NCI-H1930 (cell line): ENCODE data around the gene DRC1.
A peak's percentile ranks its signal among the peaks of the same experiment; 100 is the strongest.

Source experiments
- DNase-seq, 2 experiments: peaks; one replicate each; lab custom pipeline; 2025; lab: John Stamatoyannopoulos, UW

Gene DRC1

DNA sequence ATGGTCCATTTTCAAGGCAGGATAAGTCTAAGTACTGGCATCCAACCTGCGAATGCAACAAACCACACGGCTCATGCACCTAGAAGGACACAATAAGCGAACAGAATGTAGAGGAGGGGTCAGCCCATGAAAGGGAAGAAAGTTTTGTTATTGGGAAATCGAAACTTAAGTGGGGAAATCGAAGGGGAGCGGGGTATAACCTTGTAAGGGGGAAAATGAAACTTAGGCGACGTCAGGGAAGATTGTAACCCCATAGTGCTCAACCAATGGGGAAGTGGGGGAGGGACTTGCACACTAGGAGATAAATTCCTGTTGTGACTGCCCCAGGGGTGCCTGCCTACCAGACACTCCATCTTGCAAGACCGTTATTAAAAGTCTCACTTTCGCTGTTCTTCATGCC lies 91.8 kb downstream of the DRC1 start:
- DNase-seq, result no peak

DNA sequence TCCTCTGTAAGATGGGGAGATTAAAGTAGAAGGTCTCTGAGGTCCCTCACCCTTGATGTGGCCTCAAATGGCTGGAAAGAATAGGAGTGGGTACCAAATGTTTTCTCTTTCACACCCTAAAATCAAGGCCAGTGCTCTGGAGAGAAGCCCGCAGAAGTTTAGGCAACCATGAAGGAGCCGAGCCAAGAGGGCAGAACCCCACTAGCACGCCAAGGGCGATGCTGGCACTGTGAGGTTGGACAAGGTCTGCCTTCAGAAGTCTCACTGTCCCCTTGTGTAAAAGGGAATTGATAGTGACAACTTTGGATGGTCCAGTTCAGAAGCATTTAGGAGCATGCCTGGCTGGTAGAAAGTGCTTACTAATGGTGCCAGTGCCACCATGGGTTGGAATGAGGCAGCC lies 92.5 kb downstream of the DRC1 start:
- DNase-seq, result no peak

DNA sequence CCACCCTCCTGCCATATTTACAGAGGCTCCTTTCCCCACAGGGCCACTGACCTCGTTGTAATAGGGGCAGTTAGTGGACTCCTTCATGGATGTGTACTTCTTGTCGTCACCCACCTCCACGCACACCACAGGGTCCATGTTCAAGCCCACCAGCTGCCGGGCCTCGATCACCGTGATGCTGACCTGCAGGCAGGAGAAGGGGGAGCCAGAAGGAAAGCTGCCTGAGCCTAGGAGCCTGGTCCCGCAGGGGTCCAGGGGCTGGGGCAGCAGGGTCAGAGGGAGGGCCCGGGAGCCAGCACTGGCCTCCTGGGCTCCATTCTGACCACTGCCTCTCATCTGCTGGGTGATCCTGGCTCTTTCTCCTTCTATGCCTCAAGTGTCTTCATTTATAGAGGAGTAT lies 93.2 kb downstream of the DRC1 start:
- no peak for DNase-seq

DNA sequence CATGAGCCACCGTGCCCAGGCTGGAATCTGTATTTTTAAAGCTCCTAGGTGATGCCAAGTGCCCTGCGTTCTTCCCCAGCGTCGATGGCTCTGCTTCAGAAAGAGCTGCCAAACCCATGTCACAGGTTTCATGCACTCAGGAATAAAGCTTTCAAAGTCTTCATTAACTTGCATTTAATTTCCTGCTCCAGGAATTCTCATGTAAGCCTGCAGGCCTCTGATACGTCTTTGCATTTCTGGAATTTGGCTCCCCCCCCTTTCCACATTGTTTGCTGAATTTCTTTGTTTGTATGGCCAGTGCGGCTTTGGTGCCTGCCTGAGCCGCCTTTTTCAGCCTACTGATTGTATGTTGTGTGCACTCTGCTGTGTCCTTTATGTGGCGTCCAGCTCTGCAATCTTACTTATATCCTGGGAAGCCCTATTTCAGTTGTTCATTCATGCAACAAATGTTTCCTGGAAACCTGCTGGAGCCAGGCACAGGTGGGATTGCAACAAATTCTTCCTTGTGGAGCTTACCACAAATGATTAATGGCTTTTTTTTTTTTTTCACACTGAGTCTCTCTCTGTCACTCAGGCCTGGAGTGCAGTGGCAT lies 94.1 kb downstream of the DRC1 start:
- no peak for DNase-seq

DNA sequence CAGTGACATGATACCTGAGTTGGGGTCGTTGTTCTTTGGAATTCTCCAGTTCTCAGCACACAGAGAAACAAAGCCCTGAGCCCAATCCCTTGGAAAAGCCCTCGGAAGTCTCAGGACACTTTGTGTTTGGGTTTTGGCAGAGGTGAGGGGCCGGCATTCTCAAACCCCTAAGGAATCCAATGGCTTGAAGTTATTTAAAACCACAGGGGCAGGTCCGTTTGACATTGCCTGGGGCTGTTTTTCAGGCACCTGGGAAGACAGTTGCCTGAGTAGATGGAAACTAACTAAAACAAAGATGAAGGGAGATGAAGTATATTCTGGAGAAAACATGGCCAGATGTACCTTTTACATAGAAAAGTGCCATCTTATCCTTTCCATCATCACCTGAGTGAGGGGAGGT lies 98.7 kb downstream of the DRC1 start:
- no peak for DNase-seq

DNA sequence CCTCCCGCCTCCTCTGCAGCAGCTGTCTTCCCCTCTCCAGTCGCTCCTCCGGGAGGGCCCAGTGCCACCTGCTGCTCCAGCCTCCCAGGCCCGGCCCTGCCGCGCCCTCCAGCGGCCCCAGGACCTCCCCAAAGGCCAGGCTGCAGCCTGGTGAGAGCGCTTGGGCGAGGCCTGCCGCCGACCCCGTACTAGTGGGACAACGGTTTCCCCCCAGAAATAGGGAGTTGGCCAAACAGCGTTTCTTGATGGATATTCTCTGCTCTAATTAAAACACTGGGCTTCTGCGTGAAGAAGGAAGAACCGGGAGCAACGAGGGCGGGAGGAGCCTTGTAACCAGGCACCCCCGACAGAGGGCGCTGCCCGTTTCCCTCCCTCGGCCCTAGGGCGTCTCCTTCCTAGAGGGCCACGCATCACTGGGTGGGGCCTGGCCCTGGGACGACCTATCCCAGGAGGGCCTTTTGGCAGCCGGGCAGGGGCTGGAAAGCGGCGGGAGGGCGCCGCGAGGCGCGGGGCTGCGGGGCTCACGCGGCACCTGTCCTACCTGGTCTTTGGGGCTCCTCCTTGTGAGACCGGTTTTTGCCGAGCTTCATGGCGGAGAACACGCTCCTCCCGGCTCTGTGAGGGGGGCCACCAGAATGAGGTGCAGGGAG lies 101.6 kb downstream of the DRC1 start:
- peak; percentile 64 to 92 for DNase-seq

DNA sequence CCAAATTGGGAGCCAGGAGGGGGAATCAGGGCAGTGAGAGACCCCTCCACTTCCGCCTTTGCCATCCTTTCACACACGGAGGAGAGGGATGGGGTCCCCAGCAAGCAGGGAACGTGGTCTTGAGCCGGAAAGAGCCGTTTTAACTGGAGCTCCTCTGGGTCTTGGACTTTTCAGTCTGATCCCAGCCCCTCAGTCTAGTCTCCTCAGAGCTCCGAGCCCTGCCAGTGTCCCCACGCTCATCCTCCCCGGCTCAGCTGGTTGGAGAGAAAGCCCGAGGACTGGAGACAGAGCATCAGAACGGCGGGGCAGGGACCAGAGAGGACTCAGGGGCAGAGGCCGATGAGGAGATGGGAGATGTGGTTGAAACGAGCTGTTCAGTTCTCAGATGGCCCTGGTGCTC lies 102.3 kb downstream of the DRC1 start:
- no peak for DNase-seq

DNA sequence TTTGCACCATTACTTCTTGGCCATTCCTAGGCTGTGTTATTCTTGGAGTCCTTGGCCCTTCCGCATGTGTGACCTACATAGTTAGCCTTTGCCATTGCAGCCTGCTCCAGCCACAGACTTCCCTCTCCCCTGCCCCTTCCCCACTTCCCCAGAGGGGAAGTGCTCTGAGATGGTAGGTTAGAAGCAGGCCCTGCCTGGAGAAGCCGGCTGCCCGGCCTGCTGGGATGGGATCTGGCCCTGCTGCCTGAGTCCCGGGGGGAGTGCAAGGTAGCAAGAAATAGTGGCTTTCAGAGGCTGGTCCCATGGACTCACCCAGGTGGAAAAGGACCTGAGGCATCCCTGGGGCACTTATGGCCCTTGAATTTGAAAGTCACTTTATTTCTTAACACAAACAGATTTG lies 104.6 kb downstream of the DRC1 start:
- no peak for DNase-seq
